Ectodermal cell (in vitro differentiated cells): ENCODE measurements around the gene TCF4.

ENCODE experiments used
- H3K27ac ChIP-seq: 2 replicates; pipeline ENCODE4 v1.7.0; 2013; ENCODE audit warnings: mild to moderate bottlenecking, low read depth, low read length; ENCODE audit not compliant: insufficient read depth, poor library complexity, severe bottlenecking
- H3K27me3 ChIP-seq: 2 replicates; pipeline ENCODE4 v1.7.0; 2013; ENCODE audit warnings: mild to moderate bottlenecking, low read length; ENCODE audit not compliant: insufficient read depth, control insufficient read depth, poor library complexity, severe bottlenecking
- H3K36me3 ChIP-seq: one replicate; pipeline ENCODE4 v1.7.0; 2013; ENCODE audit warnings: low read length; ENCODE audit not compliant: control insufficient read depth, insufficient read depth
- H3K4me1 ChIP-seq: one replicate; pipeline ENCODE4 v1.7.0; 2013; ENCODE audit warnings: low read length; ENCODE audit not compliant: control insufficient read depth, insufficient read depth
- H3K4me3 ChIP-seq: 2 replicates; pipeline ENCODE4 v1.7.0; 2013; ENCODE audit warnings: low read depth, low read length, control low read depth; ENCODE audit not compliant: insufficient read depth
- H3K9me3 ChIP-seq: 2 replicates; pipeline ENCODE4 v1.7.0; 2013; ENCODE audit warnings: mild to moderate bottlenecking, low read length, moderate library complexity; ENCODE audit not compliant: control insufficient read depth
- WGBS, 2 experiments: methylation state at CpG; one replicate each; pipeline ENCODE4 v1.1.7; 2013; ENCODE audit warnings: missing lambda C conversion rate in 2 of 2; 5-methylcytosine and 5-hydroxymethylcytosine counted together

TCF4 gene

GRCh38 chr18:55173291-55173690, 414.7 kb downstream of the TCF4 start:
- H3K36me3 ChIP-seq = no peaks in the 10 kb centered on the region
- no peak overlapping the region for H3K27ac ChIP-seq
- H3K9me3 ChIP-seq = no peaks in the 10 kb centered on the region
- no peaks in the 10 kb centered on the region for H3K4me1 ChIP-seq
- no peaks in the 10 kb centered on the region for H3K27me3 ChIP-seq
- 88 to 98% methylated on average over 2 of the region's 2 CpGs for WGBS, 2 experiments
- no peak overlapping the region for H3K4me3 ChIP-seq
